H9 (cell line): Measurements from ENCODE around the gene DACH1. TPM values are rescaled to one million over a fixed set of nuclear protein-coding genes. Genes with fewer than 3 reads are reported as not detected.

Experiments used
- DNase-seq: peaks from one replicate; pipeline ENCODE4 v3.0.0-alpha.2; 2017
- H2AFZ ChIP-seq: one replicate; pipeline ENCODE4 v1.6.1; 2013; ENCODE audit warnings: mild to moderate bottlenecking, low read length, control low read depth, moderate library complexity
- H2AK5ac ChIP-seq: 2 replicates; pipeline ENCODE4 v1.6.1; 2013; ENCODE audit warnings: low read length, control low read depth, mixed read lengths; ENCODE audit not compliant: insufficient read length
- H2BK120ac ChIP-seq: one replicate; pipeline ENCODE4 v1.6.1; 2013; ENCODE audit warnings: low read depth, mild to moderate bottlenecking, low read length, control low read depth, inconsistent platforms; ENCODE audit not compliant: poor library complexity, severe bottlenecking
- H2BK12ac ChIP-seq: 2 replicates; pipeline ENCODE4 v1.6.1; 2013; ENCODE audit warnings: low read length, control low read depth, mixed read lengths, low read depth; ENCODE audit not compliant: insufficient read length
- H2BK15ac ChIP-seq: 2 replicates; pipeline ENCODE4 v1.6.1; 2013; ENCODE audit warnings: low read depth, low read length, control low read depth
- H2BK20ac ChIP-seq: one replicate; pipeline ENCODE4 v1.6.1; 2013; ENCODE audit warnings: low read depth, mild to moderate bottlenecking, low read length, control low read depth, inconsistent platforms; ENCODE audit not compliant: poor library complexity, severe bottlenecking
- H2BK5ac ChIP-seq: 2 replicates; pipeline ENCODE4 v1.6.1; 2013; ENCODE audit warnings: low read length, control low read depth, mixed read lengths; ENCODE audit not compliant: insufficient read length
- H3K14ac ChIP-seq: 2 replicates; pipeline ENCODE4 v1.6.1; 2013; ENCODE audit warnings: low read length, control low read depth; ENCODE audit not compliant: insufficient read depth
- H3K18ac ChIP-seq: 2 replicates; pipeline ENCODE4 v1.6.1; 2013; ENCODE audit warnings: low read depth, mild to moderate bottlenecking, mixed read lengths, low read length, control low read depth; ENCODE audit not compliant: insufficient read length
- H3K23ac ChIP-seq: 2 replicates; pipeline ENCODE4 v1.6.1; 2013; ENCODE audit warnings: low read length, control low read depth, mixed read lengths, low read depth; ENCODE audit not compliant: insufficient read length
- H3K23me2 ChIP-seq: 2 replicates; pipeline ENCODE4 v1.6.1; 2013; ENCODE audit warnings: low read depth, mild to moderate bottlenecking, mixed read lengths, low read length, control low read depth; ENCODE audit not compliant: insufficient read length, poor library complexity, severe bottlenecking
- H3K27ac ChIP-seq: 2 replicates; pipeline ENCODE4 v1.5.1; 2013; ENCODE audit warnings: low read length, control low read depth, mixed read lengths, low read depth; ENCODE audit not compliant: insufficient read length
- H3K27me3 ChIP-seq: 2 replicates; pipeline ENCODE4 v1.6.1; 2013; ENCODE audit warnings: low read length, control low read depth, inconsistent platforms; ENCODE audit not compliant: insufficient read depth
- H3K4ac ChIP-seq: 2 replicates; pipeline ENCODE4 v1.6.1; 2013; ENCODE audit warnings: low read depth, mild to moderate bottlenecking, control low read depth, inconsistent platforms, low read length, moderate library complexity
- H3K4me1 ChIP-seq: 2 replicates; pipeline ENCODE4 v1.6.1; 2013; ENCODE audit warnings: low read length, control low read depth, inconsistent platforms; ENCODE audit not compliant: insufficient read depth
- H3K4me2 ChIP-seq: 2 replicates; pipeline ENCODE4 v1.6.1; 2013; ENCODE audit warnings: low read length, control low read depth, mixed read lengths; ENCODE audit not compliant: insufficient read length, insufficient read depth
- H3K56ac ChIP-seq: 2 replicates; pipeline ENCODE4 v1.6.1; 2013; ENCODE audit warnings: low read depth, mild to moderate bottlenecking, mixed read lengths, low read length, control low read depth; ENCODE audit not compliant: insufficient read length
- H3K79me1 ChIP-seq: 2 replicates; pipeline ENCODE4 v1.6.1; 2013; ENCODE audit warnings: low read depth, mild to moderate bottlenecking, moderate library complexity, low read length, control low read depth, inconsistent platforms; ENCODE audit not compliant: insufficient read depth, poor library complexity, severe bottlenecking
- H3K79me2 ChIP-seq: 2 replicates; pipeline ENCODE4 v1.6.1; 2013; ENCODE audit warnings: low read length, control low read depth, inconsistent platforms; ENCODE audit not compliant: insufficient read depth
- H3K9ac ChIP-seq: 2 replicates; pipeline ENCODE4 v1.6.1; 2013; ENCODE audit warnings: low read length, control low read depth, mixed read lengths; ENCODE audit not compliant: insufficient read length; ENCODE audit errors: extremely low read depth
- H3K9me3 ChIP-seq: one replicate; pipeline ENCODE4 v1.6.1; 2013; ENCODE audit warnings: low read depth, low read length, inconsistent platforms; ENCODE audit not compliant: control insufficient read depth
- H3T11ph ChIP-seq: one replicate; pipeline ENCODE4 v1.6.1; 2013; ENCODE audit warnings: mild to moderate bottlenecking, low read length, control low read depth, inconsistent platforms
- H4K20me1 ChIP-seq: one replicate; pipeline ENCODE4 v1.6.1; 2013; ENCODE audit not compliant: control insufficient read depth, insufficient read length, insufficient read depth
- H4K5ac ChIP-seq: 2 replicates; pipeline ENCODE4 v1.6.1; 2013; ENCODE audit warnings: low read depth, mild to moderate bottlenecking, mixed read lengths, low read length, control low read depth; ENCODE audit not compliant: insufficient read length
- H4K8ac ChIP-seq: replicated peaks from 2 replicates; pipeline ENCODE4 v1.6.1; 2013; ENCODE audit warnings: low read length, control low read depth, mixed read lengths, low read depth; ENCODE audit not compliant: insufficient read length
- H4K91ac ChIP-seq: 2 replicates; pipeline ENCODE4 v1.6.1; 2013; ENCODE audit warnings: low read depth, mild to moderate bottlenecking, moderate library complexity, mixed read lengths, low read length, control low read depth; ENCODE audit not compliant: insufficient read length
- H3K27ac Mint-ChIP-seq, 3 experiments: 2 replicates in 2 of 3; 3 replicates in 1 of 3; pipeline ENCODE4 v1.8.0; 2020 to 2021; ENCODE audit warnings: mixed read lengths in 3 of 3, mild to moderate bottlenecking in 1 of 3, moderate library complexity in 1 of 3
- H3K27me3 Mint-ChIP-seq: 2 replicates; pipeline ENCODE4 v1.8.0; 2021; ENCODE audit warnings: low read depth, mild to moderate bottlenecking, moderate library complexity, mixed read lengths
- H3K36me3 Mint-ChIP-seq, 3 experiments: 2 replicates in 2 of 3; 3 replicates in 1 of 3; pipeline ENCODE4 v1.8.0; 2020 to 2021; ENCODE audit warnings: low read depth in 3 of 3, mixed read lengths in 3 of 3; ENCODE audit not compliant: insufficient read depth in 1 of 3
- H3K4me1 Mint-ChIP-seq, 2 experiments: 2 replicates each; pipeline ENCODE4 v1.8.0; 2020; ENCODE audit warnings: mixed read lengths in 2 of 2
- H3K4me3 Mint-ChIP-seq, 2 experiments: 2 replicates in 1 of 2; 3 replicates in 1 of 2; pipeline ENCODE4 v1.8.0; 2020 to 2021; ENCODE audit warnings: mild to moderate bottlenecking in 2 of 2, mixed read lengths in 2 of 2, moderate library complexity in 1 of 2
- H3K9me3 Mint-ChIP-seq, 2 experiments: 2 replicates in 1 of 2; 3 replicates in 1 of 2; pipeline ENCODE4 v1.8.0; 2020; ENCODE audit warnings: mild to moderate bottlenecking in 2 of 2, mixed read lengths in 2 of 2, moderate library complexity in 1 of 2
- WGBS: extraction: QIAGEN DNeasy Blood & Tissue Kit; methylation state at CpG from one replicate; pipeline ENCODE4 v1.1.7; 2013; ENCODE audit warnings: missing lambda C conversion rate, low lambda C conversion rate, mixed read lengths; ENCODE audit not compliant: insufficient read length; ENCODE audit errors: extremely low coverage; 5-methylcytosine and 5-hydroxymethylcytosine counted together
- total RNA-seq: library from RNA; stranded (reverse); gene quantifications from 2 replicates; pipeline ENCODE4 v1.2.1, GENCODE V29; 2021
- TF ChIP-seq, protein P1 (sequence below): fragments of 200-600 bp; sonication (generic); conservative IDR thresholded peaks from 3 replicates; pipeline ENCODE4 v1.8.0; 2021; ENCODE audit warnings: antibody characterized with exemption, mild to moderate bottlenecking

DACH1 gene
- total RNA-seq, 1 experiment from 2014 or later: not detected

DNA sequence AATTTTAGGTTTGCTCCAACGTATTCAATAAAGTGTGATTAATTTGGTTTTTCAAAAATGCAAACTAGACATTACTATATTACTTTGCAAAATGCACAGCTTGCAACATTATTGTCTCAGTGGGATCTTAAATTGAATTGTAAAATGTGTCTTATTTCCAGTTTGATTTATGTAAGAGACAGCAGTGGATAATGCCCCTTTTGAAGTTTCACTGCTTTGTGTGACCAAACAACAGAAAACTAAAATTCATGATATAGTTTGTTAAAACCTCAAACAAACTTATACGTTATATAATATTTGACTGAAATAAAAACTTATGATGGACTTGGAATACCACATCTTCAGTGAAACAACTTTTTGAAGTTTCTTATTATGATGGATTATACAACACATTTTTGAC, 279.8 kb downstream of the DACH1 start:
- H3K79me1 ChIP-seq: no peaks in the 10 kb centered on the region
- H2AK5ac ChIP-seq: no peak overlapping the region
- H4K20me1 ChIP-seq: no peaks in the 10 kb centered on the region
- no peak overlapping the region for H2BK20ac ChIP-seq
- no peak overlapping the region for H3K4me2 ChIP-seq
- H3K4me1 Mint-ChIP-seq: peaks cover 0 to 4% of the 10 kb centered on the region in 2 experiments; a peak in 1 of 4 replicates
- no peaks in the 10 kb centered on the region for H3K36me3 Mint-ChIP-seq
- H3K79me2 ChIP-seq: no peaks in the 10 kb centered on the region
- no peak overlapping the region for H3K4ac ChIP-seq
- no peak overlapping the region for H2BK15ac ChIP-seq
- H3K23ac ChIP-seq: no peak overlapping the region
- TF ChIP-seq, protein P1, sequence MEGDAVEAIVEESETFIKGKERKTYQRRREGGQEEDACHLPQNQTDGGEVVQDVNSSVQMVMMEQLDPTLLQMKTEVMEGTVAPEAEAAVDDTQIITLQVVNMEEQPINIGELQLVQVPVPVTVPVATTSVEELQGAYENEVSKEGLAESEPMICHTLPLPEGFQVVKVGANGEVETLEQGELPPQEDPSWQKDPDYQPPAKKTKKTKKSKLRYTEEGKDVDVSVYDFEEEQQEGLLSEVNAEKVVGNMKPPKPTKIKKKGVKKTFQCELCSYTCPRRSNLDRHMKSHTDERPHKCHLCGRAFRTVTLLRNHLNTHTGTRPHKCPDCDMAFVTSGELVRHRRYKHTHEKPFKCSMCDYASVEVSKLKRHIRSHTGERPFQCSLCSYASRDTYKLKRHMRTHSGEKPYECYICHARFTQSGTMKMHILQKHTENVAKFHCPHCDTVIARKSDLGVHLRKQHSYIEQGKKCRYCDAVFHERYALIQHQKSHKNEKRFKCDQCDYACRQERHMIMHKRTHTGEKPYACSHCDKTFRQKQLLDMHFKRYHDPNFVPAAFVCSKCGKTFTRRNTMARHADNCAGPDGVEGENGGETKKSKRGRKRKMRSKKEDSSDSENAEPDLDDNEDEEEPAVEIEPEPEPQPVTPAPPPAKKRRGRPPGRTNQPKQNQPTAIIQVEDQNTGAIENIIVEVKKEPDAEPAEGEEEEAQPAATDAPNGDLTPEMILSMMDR: no peak
- H3K27ac Mint-ChIP-seq: no peak overlapping the region
- no peaks in the 10 kb centered on the region for H3K23me2 ChIP-seq
- H3K14ac ChIP-seq: no peak overlapping the region
- no peaks in the 10 kb centered on the region for H3K9me3 ChIP-seq
- H2BK120ac ChIP-seq: no peak overlapping the region
- no peak overlapping the region for H2BK5ac ChIP-seq
- no CpG with 5 or more reads among the region's 2 CpGs for whole genome bisulfite sequencing
- no peak overlapping the region for H2BK12ac ChIP-seq
- no peak overlapping the region for H3K9ac ChIP-seq
- H3T11ph ChIP-seq: no peak overlapping the region
- no peak overlapping the region for H4K91ac ChIP-seq
- H3K4me1 ChIP-seq: no peaks in the 10 kb centered on the region
- no peaks in the 10 kb centered on the region for H3K27me3 ChIP-seq
- H2AFZ ChIP-seq: no peak overlapping the region
- H3K4me3 Mint-ChIP-seq: no peak overlapping the region
- no peak overlapping the region for H3K27ac ChIP-seq
- H3K56ac ChIP-seq: no peak overlapping the region
- no peak overlapping the region for H3K18ac ChIP-seq
- no peaks in the 10 kb centered on the region for H3K9me3 Mint-ChIP-seq
- DNase-seq: no peak
- H4K5ac ChIP-seq: no peak overlapping the region
- H4K8ac ChIP-seq: no peak overlapping the region
- no peaks in the 10 kb centered on the region for H3K27me3 Mint-ChIP-seq
